Adrenal gland (tissue), 5 donors: ENCODE data around the gene ARHGAP10.

Experiments used
- POLR2A ChIP-seq, 2 donors: fragments of 450-650 bp; IDR thresholded peaks; one replicate each; pipeline ENCODE4 v1.6.1; 2017; ENCODE audit warnings: antibody characterized with exemption in 2 of 2, mild to moderate bottlenecking in 2 of 2, moderate library complexity in 1 of 2
- TF ChIP-seq, protein P1 (sequence below), 6 experiments: fragments of 450-650 bp in 4 of 6; fragments of 200-600 bp in 2 of 6; sonication (generic) in 1 of 6; IDR thresholded peaks; 1 replicate in 5 of 6; 2 replicates in 1 of 6; pipeline versions ENCODE4 v1.5.1 to v1.8.0; 2016 to 2021; ENCODE audit warnings: antibody characterized with exemption in 6 of 6, mild to moderate bottlenecking in 2 of 6, moderate library complexity in 1 of 6
- donor health status: DM: no; HTN: no; CAD: no.

DNA sequence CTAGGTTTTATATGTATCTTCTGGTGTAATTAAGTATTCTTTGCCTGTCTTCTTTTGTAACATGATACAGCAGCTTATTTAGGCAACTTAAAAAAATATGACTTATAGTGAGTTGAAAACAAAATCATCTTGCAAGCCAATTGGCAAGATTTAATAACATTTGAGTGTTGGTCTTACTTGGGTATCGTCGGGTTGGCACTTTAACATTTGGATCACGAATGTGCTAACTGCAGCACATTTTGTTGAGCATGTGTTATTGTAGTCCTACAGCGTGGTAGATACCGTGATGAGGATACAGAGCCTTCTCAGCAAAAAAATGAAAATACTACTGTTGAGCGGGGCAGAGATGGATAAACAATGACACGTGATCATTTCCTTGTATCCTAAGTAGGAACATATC is 295.3 kb downstream of the ARHGAP10 start:
- TF ChIP-seq, protein P1, sequence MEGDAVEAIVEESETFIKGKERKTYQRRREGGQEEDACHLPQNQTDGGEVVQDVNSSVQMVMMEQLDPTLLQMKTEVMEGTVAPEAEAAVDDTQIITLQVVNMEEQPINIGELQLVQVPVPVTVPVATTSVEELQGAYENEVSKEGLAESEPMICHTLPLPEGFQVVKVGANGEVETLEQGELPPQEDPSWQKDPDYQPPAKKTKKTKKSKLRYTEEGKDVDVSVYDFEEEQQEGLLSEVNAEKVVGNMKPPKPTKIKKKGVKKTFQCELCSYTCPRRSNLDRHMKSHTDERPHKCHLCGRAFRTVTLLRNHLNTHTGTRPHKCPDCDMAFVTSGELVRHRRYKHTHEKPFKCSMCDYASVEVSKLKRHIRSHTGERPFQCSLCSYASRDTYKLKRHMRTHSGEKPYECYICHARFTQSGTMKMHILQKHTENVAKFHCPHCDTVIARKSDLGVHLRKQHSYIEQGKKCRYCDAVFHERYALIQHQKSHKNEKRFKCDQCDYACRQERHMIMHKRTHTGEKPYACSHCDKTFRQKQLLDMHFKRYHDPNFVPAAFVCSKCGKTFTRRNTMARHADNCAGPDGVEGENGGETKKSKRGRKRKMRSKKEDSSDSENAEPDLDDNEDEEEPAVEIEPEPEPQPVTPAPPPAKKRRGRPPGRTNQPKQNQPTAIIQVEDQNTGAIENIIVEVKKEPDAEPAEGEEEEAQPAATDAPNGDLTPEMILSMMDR (IDR thresholded peaks at IDR 0.05), result no peak
- no peak for TF ChIP-seq POLR2A (IDR thresholded peaks at IDR 0.05)
